GM21423 (cell line): ENCODE results near the gene POC1B.

Source experiments
- ATAC-seq: cut with Tn5 transposase; IDR thresholded peaks from one replicate; pipeline ENCODE4 v1.9.1; 2021; ENCODE audit warnings: mild to moderate bottlenecking, moderate library complexity; ENCODE audit not compliant: unreplicated experiment

Gene POC1B

DNA sequence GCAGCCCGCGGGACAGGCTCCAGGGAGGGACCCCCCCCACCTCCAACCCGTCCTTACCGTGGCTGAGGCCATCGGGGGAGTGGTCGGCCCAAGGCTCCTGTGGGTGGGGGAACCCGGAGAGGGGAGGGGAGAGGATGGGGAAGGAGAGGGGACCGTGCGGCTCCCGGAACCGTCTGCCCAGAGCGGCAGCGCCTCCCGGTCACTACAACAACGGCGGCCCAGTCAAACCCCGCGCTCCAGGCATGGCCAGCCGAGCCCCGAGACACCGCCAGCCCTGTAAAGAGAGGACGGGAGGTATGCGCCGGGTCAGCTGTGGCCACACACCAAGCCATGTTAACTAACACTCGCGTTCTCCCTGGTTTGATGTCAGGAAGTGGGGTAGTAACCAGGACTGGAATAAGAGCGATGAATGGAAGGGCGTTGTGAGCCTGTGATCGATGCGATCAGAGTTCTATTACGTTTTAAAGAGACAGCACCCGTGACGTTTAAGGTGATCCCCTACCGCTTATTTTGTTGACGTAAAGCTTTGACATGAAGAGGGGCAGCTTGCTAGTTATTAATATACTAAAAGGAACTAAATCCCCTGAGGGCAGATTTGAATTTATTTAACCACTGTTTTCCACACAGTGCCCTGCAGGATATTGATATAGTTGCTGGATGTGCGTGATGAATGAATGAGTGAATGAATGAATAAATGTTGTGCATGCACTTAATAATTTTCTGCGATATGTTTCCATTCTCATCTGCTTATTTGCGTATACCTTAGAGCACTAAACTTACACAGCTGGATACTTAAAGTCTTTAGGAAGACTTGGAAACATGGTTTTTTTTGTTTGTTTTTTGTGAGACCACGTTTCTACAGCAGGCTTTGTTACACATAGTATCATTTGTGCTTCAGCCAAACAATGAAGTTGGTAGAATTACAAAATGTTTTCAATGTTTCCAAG is at the start of gene POC1B:
Gene POC1B (minus strand): TSS at position 224 of the 947 bp plus-strand sequence. CDS start 152 bp downstream, at position 72.
- ATAC-seq = peak; percentile 60

DNA sequence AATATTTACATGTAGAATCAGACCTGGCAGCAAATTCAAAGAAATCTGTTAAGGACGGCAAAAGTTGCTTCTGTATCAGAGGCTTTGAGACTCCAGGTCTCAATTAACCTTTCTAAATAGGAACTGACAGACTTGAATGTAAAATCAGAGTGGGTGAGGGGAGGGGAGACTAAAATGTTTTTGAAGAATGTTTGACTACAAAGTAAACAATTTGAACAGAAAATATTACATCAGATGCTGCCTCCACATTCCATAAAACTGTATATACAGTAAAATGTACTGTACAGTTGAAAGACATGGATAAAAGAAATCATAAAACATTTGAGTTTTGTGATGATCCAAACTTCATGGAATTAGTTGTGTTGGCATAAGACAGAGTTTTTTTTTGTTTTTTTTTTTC is 49.5 kb upstream of the POC1B start:
- ATAC-seq = no peak

DNA sequence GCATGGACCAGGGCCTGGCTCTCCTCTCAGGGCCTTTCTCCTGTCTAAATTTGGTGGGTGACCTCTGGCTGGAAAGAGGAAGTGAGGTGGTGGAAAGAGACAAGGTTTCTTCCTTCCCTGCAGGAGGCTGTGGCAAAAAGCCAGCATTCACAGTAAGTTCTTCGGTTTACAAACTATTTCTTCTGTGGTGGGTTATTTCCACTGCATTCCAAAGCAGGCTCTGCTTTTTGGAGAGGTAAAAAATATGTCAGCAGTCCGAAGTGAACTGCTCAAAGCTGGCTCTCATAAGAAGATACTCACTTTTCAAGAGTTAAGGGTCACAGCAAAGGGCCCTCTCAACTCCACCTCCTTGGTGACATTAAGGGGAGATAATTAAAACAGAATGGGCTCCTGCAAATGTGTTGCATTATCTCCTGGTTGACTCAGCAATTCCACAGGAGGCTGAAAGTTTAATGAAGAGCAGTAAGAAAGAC is 48.9 kb upstream of the POC1B start:
- ATAC-seq = no peak

DNA sequence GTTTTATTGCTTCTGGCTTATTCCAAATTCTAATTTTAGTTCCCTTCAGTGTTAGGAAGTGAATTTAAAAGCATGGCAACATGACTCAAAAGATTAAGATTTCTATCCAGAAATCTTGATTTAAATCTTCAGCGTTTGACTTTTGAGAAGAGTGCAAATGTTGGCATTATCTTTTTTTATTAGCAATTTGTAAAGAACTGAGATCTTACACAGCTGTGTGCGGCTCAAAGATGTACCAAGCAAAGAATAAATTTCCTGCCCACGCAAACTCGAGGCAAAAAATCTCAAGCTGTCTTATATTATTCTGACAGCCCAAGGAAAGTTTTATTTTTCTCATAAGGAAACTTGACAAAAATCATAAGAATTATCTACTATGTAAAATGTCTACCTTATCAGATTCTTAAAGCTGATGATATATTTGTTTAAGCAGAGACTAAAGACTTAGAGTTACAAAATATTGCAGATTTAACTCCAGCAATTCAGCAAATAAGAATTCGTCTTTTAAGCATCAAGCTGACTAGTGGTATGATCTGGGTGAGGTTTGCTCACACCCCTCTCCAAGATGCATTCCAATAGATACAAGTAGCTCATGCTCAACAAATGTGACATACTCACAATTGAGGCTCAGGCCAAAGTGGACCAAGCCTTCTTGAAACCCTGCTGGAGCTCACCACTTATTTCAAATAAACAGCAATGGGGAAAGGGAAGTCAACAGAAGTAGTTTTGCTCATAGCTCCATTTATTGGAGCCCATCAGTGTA is 47.4 kb upstream of the POC1B start:
- ATAC-seq = no peak

DNA sequence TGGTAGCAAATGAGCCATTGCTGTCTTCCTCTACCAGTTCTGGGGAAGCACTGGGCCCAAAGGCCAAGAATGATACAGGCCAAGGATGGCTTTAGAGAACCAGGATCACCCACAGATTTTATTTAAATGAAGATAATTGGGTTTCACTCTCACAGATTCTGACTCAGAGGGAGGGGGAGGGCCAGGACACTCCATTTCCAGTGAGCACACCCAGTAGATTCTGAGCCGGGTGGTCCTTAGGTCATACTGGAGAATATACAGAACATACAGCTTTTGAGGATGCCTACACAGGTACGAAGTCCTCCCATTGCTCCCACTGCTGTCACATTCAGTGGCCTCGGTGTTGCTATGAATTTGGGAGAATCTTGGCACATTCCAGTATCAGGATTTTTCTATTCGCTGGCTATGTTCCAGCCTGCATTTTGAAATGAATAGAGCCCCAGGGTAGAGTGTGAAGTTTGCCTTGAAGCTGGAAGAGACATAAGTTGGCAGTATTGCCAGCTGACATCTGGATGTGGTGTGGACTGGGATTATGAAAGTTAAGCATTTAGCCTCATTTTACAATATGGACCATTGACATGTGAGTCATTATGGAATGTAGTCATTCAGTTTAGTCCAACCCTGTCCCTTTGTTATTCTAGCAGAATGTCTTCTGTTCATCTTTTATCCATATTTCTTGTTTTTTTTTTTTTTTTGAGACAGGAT is 45.8 kb upstream of the POC1B start:
- ATAC-seq = no peak

DNA sequence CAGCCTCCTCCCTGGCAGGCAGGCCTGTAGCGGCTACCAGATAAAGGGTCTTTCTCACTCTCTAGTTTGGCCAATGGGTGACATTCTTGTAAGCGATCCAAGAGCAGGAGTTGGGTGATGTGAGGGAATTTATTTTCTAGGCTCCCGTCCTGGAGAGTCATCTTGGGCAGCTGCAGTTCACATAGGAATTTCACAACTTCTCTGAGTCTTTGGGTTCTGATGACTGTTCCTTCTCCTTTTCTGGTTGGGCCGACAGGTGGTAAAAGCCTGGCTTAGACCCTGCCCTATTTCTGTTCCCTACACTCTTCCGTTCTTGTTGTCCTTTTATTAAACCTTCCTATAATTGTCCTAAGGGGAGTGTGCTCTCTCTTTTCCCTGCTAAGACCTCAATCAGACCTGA is 42.6 kb upstream of the POC1B start:
- no peak for ATAC-seq

DNA sequence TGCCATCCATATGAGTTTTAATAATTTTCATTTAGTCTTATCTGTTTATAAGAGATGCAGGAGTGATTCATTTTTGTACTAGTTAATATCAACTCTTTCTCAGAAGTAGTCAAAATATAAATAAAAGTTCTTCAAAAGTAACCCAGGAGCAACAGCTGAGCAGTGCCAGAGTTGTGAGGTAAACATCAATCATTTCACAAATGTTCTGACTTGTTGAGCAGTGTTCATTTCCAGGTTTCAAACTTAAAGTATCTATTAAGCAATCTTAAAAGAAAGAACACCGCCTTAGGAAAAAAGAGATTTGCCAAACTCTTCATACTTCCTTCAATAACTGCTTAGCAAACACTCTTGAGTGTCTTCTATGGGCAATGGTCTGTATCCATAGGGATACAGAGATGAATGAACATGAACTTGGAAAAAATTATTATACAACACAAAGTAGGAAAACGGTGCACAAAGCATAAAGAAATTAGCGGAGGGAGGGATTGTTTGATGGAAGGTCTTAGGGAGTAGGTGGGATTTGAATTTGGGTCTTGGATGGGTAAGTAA is 41.9 kb upstream of the POC1B start:
- ATAC-seq = no peak

DNA sequence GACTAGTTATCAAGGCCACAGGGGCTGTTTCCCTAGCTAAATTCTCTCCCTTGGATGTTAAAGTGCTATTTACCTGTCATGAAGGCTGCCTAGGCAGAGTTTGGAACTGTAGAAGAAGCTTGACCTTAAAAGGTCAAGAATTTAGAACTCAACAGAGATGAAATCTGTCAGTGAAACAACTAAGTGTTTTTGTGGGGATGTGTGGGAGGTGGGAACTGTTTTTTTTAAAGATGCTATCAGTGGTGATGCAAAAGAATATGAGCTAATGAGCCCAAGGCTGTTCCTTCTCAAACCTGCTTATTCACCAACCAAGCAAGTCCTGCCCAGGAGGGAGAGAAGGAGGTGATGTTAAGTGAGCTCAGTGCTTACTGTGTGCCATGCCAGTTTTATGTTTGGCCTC is 40.8 kb upstream of the POC1B start:
- no peak for ATAC-seq

DNA sequence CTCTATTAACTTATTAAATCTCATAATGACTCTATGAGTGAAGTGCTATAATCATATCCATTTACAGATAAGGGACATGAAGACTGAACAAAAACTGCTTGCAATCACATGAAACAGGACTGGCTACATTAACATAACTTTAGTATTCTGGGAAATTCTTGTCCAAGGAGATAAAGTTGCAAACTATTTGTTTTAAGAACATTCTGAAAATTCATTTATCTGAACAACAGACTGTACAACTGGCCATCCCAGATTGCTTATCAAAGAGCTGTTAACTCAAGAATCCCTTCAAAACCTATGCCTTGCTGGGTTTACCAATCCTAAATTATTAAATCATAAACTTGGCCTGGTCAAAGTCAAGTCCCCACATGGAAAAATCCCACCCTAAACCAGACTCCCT is 39.2 kb upstream of the POC1B start:
- ATAC-seq = no peak

DNA sequence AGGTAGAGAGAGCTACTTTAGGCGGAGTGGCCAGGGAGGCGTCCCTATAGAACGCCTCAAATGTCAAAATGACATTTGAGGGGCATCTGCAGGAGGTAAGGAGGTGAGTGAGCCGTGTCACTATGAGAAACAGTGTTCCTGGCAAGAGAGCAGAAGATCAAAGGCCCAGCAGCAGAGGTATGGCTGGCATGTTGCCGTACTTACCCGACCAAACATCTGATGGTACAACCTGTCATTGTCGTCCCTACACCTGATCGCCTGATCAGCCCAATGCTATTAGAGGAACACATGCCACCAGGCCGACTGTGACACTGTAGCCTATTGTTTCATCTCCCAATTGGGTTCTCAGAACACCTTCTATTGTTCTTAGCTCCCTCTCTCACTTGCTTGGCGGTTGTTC is 33.9 kb upstream of the POC1B start:
- ATAC-seq = no peak

DNA sequence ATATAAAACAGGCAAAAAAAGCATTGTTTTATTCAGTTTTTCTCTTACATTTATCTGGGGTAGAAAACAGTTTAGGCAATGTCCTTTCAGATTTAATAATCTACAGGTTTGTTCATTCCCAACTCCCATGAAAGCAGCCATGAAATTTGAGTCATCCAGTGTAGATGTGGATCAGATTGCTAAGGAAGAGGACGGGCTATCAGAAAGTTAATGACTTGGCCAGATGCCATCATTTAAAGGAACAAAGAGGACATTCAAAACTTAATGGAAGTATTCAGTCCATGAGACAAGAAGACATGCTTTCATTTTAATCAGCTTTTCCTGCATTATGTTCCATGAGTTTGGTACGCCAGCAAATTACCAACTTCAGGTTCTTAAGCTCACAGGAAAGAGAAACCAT is 31.1 kb upstream of the POC1B start:
- ATAC-seq = no peak

DNA sequence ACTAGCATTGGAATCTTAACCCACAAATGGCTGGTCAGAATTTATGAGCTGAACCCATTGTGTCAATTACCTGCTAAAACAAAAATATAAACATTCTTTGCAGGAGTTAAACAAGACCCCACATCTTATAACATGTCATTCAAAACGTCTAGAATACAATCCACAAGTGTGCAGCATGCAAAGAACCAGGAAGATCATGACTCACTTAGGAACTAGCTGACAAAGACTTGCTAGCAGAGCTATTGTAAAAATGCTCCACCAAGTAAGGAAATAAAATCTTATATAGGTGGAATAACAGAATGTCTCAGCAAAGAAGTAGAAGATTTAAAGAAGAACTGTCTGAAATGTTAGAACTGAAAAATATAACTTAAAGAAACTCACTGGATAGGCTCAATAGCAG is 26.5 kb upstream of the POC1B start:
- ATAC-seq = no peak

DNA sequence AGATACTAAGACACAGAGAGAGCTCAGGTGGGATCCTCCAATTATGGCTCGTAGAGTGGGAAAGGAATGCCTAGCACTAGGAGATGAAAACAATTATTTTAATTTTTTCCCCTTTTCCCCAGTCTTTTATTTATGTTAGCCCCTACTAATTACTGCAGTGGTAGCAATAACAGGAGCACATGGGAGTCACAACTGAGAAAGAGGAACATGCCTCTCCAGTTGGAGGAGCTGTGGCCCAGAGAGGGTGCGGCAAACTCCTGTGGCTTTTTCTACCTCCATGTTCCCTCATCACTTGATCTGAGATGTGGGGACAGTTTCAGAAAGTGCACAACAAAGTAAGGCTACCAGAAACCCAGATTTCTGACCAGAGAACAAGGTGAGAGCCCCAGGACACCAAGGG is 25.9 kb upstream of the POC1B start:
- no peak for ATAC-seq

DNA sequence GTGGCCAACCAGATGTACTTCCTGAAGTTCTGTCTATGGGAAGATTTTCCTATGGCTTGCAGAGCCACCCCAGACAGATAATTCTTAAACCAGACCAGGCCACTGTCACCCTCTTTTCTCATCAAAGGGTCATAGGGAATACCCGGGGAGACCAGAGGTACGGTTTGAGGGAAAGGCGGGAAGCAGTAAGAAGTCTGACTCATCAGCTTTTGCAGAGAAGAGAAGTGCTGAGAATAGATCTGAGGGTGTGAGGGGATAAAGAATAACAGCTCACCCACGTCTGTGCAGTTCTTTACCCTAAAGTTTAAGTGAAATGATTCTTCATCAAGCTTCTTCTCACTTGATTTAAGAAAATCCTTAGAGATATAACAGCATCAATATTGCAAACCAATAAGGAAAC is 21.3 kb upstream of the POC1B start:
- ATAC-seq = no peak

DNA sequence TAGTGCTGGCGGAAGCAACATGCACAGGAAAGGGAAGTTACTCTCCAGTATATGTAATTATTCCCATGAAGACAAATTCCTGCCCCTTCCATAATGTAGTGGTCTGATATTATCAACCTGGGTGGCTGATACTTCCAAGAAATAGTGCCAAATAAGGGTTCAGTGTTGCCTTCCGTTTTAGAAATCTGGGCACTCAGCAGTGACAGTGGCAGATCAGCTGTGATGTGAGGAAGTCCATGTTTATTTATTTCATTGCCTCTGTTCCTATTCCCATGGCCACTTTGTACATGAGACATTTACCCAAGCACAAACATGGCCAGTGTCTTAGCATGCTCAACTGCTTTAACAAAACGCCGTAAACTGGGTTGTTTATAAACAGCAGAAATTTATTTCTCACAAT is 20.3 kb upstream of the POC1B start:
- ATAC-seq = no peak

DNA sequence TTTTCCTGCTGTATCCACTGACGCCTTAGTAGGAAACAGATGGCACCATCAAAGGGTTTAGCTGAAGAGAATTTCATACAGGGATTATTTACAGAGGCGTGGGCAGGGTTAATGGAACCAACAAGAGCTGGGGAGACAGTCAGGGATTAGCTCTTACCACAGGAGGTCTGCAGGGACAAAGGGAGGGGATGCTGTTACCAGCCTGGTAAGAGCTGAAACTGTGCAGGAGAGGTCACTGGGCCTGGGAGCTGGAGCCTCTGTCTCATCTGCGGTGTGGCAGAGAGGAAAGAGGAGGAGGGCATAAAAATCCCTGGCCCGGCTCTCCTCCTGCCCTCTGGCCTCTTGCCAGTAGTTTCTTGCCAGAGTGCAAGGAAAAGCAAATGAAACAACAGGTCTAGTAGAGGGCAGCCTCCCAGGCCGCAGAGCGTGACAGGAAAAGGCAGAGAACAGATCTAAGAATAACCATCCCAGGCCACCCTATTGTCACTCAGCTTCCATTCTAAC is 18.9 kb upstream of the POC1B start:
- no peak for ATAC-seq

DNA sequence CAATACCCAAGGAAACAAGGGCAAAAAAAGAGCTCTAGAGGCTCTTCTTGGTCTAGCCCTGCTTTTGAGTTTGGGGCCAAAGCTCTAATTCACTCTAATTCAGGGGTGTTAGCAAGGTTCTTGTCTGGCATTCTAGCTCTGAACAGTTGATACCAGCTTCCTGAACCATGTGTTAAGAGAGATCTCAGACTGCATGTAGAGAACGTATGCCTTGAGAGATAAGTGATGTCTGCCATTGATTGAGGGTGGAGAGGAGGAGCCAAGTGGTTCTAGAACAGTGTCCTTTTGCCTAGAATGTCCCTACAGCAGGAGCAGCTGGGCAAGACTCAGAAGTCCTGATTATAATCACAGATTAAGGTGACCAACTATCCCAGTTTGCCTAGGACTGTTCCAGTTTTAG is 18.2 kb upstream of the POC1B start:
- ATAC-seq = no peak

DNA sequence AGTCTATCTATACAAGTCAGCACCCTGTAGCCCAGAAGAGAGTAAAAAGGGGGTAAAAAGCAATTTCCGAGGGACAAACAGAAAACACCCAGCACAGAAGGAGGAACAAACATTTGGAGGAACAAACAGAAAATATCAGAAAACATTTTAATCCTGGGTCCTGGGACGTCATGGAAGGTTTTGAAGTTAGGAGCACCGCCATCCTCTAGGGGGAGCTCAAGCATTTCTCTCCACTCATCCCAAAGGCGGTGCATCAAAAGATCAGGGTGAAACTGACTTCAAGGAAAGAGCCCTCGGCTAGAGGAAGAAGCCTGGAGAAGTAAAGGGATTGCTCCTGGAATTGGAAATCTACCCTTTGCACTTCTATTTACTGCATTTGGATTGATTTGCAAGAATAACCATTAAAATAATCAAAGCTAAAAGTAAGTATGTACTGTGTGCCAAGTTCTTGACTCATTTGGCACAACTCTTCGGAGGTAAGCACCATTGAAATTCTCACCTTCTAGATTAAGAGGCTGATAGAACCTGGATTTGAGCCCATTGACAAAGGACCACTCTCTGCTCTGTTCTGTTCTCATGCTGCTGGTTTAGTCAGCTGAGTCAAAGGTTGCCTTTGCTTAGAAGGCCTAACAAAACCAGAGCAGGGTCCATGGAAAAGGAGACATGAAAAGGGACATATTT is 17.2 kb upstream of the POC1B start:
- peak; percentile 82 for ATAC-seq

DNA sequence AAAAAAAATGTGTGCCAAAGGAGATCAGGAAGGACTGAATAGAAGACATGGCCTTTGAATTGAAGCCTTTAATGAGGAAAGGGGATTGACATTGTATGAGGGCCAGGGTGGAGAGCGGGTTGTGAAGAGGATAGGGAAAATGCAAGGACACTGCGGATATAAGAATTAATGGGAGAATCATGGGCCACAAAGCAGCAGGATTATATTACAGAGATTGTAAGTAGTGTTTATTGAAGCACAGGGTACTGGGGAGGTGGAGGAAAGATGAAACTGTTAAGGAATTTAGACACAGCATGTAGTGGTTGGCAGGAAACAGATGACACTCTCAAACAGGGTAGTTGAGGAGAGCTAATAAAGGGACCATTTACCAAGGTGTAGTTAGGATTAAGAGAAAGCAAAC is 16.4 kb upstream of the POC1B start:
- no peak for ATAC-seq

DNA sequence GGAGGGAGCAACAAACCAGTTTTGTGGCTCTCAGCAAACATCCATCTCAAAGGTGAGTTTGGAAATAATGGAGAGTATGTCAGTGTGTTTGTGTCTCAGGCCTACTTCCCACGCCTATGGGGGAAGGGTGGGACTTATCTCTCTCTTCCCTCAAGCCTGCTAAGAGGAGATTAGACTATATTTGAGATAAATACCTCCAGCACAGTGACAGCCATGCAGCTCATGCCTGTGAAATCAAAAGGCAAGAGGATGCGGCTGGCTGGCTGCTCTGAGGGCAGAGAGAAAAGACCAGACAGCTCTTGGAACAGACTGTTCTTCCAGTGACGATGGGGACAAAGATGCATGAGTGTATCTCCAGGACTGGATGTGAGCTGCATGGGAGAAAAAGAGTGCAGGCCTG is 14.7 kb upstream of the POC1B start:
- no peak for ATAC-seq
